ENCODE measurements around the gene ZBTB9. TPM values are rescaled to one million over a fixed set of nuclear protein-coding genes. Genes with fewer than 3 reads are reported as not detected.

Gene ZBTB9
- total RNA-seq, 1 donor from 2014 or later = 7.6 TPM

DNA sequence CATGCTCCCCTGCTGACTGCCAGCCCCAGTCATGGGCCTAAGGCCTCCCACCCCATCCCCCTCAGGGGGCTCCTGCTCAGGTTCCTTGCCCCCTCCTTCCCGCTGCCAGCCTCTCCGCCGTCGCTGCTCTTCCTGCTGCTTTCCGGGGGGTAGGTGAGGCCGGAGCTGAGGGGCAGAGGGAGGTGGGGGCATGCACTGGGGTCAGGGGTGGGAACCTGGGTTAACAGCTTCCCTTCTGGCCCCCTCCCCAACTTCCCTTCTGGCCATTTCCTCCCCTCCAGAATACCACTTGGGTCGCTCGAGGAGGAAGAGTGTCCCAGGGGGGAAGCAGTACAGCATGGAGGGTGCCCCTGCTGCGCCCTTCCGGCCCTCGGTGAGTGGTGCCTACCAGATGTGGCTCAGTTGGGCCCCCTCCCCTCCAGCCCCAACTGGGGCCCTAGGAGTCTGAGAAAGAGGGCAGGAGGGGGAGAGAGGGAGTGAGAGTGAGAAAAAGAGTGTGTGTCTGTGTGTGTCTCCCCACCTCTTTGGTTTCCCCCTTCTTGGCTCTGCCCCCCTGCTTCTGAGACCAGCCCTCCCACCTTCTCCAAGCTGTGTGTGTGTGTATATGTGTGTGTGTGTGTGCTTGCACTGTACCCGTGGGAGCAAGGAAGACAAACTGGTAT, 22.4 kb upstream of the ZBTB9 start:
- no peak for DNase-seq (ENCODE audit: low read depth)
- no peaks in the 10 kb centered on the region for H3K36me3 ChIP-seq (ENCODE audit: control insufficient read depth, insufficient read depth, low read length)
- no peaks in the 10 kb centered on the region for H3K27me3 ChIP-seq (ENCODE audit: control insufficient read depth, insufficient read depth, low read length)
- no peak for TF ChIP-seq CTCF (IDR thresholded peaks at IDR 0.05; ENCODE audit: insufficient read depth, low read length, poor library complexity, severe bottlenecking)
- no peak overlapping the region for H3K4me3 ChIP-seq (ENCODE audit: low read depth, low read length)

- no peaks in the 10 kb centered on the region for H3K27me3 ChIP-seq (ENCODE audit: control insufficient read depth, insufficient read depth, low read length)
- no peak for TF ChIP-seq CTCF (IDR thresholded peaks at IDR 0.05; ENCODE audit: insufficient read depth, low read length, poor library complexity, severe bottlenecking)
- no peak overlapping the region for H3K4me3 ChIP-seq (ENCODE audit: low read depth, low read length)
- no peak for DNase-seq (ENCODE audit: low read depth)
- H3K36me3 ChIP-seq (ENCODE audit: control insufficient read depth, insufficient read depth, low read length) = no peaks in the 10 kb centered on the region
Measured at GRCh38 chr6:33432546-33432945, 21.8 kb upstream of the ZBTB9 start.

- no peak for DNase-seq (ENCODE audit: low read depth)
- no peak overlapping the region for H3K4me3 ChIP-seq (ENCODE audit: low read depth, low read length)
- peaks cover under 1% of the 10 kb centered on the region for H3K36me3 ChIP-seq (ENCODE audit: control insufficient read depth, insufficient read depth, low read length)
- TF ChIP-seq CTCF (IDR thresholded peaks at IDR 0.05; ENCODE audit: insufficient read depth, low read length, poor library complexity, severe bottlenecking) = no peak
- H3K27me3 ChIP-seq (ENCODE audit: control insufficient read depth, insufficient read depth, low read length) = no peaks in the 10 kb centered on the region
Measured at GRCh38 chr6:33433001-33433543, 21.3 kb upstream of the ZBTB9 start.

DNA sequence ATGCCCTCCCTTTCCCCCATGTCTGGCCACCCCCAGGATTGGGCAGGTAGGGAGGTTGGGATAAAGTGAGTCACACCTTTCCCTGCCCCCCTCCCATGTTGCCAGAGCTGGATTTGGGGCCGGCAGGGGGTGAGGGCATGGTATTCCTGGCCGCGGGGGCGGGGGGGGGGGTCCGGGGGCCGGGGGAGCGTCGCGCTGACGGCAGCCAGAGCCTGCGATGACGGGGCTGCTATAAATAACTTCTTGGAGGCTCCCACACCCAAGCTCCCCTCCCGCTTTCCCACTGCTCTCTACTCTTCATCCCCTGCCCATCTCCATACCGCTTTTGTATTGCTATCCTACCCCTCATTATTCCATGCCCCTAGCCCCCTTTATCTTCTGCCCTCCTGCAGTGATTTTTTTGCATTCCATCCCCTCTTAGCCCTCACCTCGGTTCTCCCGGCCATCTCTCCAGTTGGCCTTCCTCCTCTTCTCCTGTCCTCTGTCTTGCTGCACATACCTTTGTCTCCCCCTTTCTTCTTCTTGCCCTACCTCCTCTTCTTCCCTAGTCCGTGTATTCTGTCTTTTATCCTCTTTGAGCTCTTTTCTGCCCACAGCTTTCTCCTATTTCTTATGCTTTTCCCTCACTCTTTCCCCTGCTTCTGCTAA, 20.7 kb upstream of the ZBTB9 start:
- Histone ChIP-seq H3K27me3 (ENCODE audit: control insufficient read depth, insufficient read depth, low read length) (no peaks in the 10 kb centered on the region), H3K36me3 (ENCODE audit: control insufficient read depth, insufficient read depth, low read length) (peaks cover 1% of the 10 kb centered on the region), H3K4me3 (ENCODE audit: low read depth, low read length) (no peak overlapping the region)
- TF ChIP-seq CTCF (IDR thresholded peaks at IDR 0.05; ENCODE audit: insufficient read depth, low read length, poor library complexity, severe bottlenecking) = no peak
- no peak for DNase-seq (ENCODE audit: low read depth)

GRCh38 chr6:33434961-33435360, 19.4 kb upstream of the ZBTB9 start:
- no peak for DNase-seq (ENCODE audit: low read depth)
- Histone ChIP-seq H3K27me3 (ENCODE audit: control insufficient read depth, insufficient read depth, low read length) (no peaks in the 10 kb centered on the region), H3K36me3 (ENCODE audit: control insufficient read depth, insufficient read depth, low read length) (peaks cover 1% of the 10 kb centered on the region), H3K4me3 (ENCODE audit: low read depth, low read length) (no peak overlapping the region)
- no peak for TF ChIP-seq CTCF (IDR thresholded peaks at IDR 0.05; ENCODE audit: insufficient read depth, low read length, poor library complexity, severe bottlenecking)

All from kidney epithelial cell (primary cell).